HG02938 (cell line): ENCODE results near the gene SARDH.

Experiments used
- ATAC-seq: cut with Tn5 transposase; IDR thresholded peaks from one replicate; pipeline ENCODE4 v1.9.1; 2021; ENCODE audit warnings: mild to moderate bottlenecking, moderate library complexity; ENCODE audit not compliant: unreplicated experiment

SARDH gene

GRCh38 chr9:133735415-133735775 is 2.8 kb downstream of the SARDH start:
- ATAC-seq = no peak

GRCh38 chr9:133734590-133735414 is 3.4 kb downstream of the SARDH start:
- ATAC-seq = no peak

GRCh38 chr9:133733796-133734533 is 4.2 kb downstream of the SARDH start:
- ATAC-seq = no peak

DNA sequence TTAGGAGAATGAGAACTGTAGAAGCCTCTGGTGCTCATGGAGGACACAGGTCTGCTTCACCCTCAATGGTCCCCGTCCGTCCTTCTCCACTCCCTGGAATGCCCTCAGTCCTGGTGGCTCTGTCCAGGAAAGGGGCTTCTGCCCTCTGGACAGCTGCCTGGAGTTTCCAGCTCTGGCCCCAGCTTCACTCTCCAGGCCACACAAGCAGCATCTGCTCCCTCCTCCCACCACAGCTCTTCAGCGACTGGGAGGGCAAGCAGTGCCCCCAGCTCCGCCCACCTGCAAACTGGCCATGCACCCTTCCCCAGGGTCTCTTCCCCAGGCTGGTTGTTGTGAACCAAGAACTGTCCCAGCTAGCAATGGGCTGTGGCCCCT is 4.7 kb downstream of the SARDH start:
- ATAC-seq = no peak

DNA sequence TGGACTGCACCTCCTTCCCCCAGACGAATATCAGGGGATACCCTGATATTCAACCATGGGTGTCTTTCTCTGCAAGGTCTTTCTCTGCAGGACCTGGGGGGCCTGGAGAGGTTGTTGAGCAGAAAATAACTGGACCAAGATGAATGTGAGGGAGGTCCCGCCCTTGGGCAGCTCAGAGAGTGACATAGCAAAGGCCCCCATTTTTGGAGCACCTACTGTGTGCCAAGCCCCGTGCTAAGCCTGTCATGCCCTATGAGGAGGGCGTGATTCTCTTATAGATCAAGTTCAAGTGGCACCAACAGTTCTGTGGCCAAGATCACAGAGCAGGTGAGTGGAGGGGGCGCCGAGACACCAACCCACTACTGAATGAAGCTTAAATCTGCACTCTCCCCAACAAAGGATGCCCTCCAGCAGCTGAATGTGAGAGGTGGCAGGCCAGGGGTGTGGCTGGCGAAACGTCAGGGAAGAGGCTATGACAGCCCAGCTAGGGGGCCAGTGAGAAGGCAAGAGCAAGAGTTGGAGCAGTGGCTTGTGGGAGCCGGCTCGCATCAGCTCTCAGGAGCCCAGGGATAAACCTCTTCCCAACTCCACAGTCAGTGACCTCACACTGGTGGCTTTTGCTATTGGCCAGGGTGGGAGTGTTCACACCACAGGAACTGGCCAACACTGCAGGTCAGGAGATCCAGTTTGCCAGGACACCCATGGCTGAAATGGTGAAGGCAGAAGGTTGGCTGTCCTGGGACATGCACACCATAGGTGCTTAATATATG is 5.3 kb downstream of the SARDH start:
- ATAC-seq = no peak

GRCh38 chr9:133731876-133732638 is 6.1 kb downstream of the SARDH start:
- no peak for ATAC-seq

GRCh38 chr9:133730994-133731715 is 7.0 kb downstream of the SARDH start:
- no peak for ATAC-seq

GRCh38 chr9:133729617-133730281 is 8.4 kb downstream of the SARDH start:
- no peak for ATAC-seq

DNA sequence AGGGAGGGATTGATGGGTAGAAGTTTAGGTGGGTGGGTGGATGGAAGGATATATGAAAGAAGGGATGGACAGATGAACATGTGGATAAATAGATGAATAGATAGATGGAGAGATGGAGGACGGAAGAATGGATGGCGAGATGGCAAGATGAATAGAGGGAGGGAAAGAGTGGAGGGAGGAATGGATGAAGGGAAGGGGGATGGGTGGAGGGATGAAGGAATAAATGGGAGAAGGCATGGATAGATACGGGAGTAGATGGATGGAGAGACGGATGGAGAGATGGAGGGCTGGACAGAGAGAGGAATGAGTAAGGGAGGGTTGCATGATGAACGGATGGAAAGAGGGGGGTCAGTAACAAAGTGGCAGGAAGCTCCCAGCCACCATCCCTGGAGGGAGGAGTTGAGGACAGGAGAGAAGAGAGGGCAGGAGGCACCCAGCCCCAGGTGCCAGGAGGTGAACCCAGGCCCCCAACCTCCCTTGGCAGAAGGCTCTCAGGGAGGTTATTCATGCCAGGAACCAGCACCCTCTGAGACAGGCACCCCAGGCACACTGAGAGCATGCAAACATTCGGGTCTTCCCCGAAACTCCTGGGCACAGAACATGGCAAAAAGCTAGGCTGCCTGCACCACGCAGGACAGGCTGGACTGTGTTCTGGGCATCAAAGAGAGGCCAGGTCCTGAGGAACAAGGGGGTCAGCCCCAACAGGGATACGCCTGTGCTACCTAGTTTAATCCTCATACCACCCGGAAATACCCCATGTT is 9.1 kb downstream of the SARDH start:
- no peak for ATAC-seq

GRCh38 chr9:133727876-133728441 is 10.2 kb downstream of the SARDH start:
- no peak for ATAC-seq

GRCh38 chr9:133727277-133727875 is 10.8 kb downstream of the SARDH start:
- ATAC-seq = no peak

GRCh38 chr9:133726401-133727276 is 11.5 kb downstream of the SARDH start:
- ATAC-seq = no peak

- no peak for ATAC-seq
These were observed 12.3 kb downstream of the SARDH start for GRCh38 chr9:133725886-133726285.

DNA sequence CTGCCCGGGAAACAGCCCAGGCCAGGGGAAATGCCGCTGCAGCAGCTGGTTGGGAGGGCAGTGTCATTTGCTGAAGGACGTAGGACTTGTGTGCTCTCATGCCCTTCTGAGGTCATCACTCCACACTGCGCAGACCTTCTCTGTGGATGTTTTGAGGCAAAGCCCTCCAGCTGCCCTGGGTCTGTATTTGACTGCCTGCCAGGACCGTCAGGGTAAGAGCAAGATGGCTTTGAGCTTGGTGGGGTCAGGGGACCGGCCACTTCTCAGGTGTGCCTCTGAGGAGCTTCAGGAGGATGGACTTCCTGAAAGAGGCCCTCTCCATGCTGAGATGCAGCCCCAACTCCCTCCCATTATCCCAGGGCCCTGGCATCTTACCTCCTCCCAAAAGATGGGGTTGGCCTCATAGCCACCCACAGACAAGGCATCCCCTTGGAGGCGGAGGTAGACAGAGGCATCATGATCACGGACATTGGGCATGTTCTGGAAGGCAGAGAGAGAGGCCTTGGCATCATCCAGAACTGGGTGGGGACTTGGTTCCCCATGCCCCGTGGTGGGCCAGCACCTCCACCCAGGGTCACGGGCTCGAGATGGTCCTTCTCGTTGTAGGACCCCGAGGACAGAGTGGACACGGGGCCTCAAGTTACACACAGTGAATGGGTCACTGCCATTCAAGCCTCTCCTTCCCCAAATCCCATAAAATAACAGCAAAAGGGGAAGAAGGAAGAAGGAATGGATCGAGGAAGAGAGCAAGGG is 19.4 kb downstream of the SARDH start:
- ATAC-seq = no peak

DNA sequence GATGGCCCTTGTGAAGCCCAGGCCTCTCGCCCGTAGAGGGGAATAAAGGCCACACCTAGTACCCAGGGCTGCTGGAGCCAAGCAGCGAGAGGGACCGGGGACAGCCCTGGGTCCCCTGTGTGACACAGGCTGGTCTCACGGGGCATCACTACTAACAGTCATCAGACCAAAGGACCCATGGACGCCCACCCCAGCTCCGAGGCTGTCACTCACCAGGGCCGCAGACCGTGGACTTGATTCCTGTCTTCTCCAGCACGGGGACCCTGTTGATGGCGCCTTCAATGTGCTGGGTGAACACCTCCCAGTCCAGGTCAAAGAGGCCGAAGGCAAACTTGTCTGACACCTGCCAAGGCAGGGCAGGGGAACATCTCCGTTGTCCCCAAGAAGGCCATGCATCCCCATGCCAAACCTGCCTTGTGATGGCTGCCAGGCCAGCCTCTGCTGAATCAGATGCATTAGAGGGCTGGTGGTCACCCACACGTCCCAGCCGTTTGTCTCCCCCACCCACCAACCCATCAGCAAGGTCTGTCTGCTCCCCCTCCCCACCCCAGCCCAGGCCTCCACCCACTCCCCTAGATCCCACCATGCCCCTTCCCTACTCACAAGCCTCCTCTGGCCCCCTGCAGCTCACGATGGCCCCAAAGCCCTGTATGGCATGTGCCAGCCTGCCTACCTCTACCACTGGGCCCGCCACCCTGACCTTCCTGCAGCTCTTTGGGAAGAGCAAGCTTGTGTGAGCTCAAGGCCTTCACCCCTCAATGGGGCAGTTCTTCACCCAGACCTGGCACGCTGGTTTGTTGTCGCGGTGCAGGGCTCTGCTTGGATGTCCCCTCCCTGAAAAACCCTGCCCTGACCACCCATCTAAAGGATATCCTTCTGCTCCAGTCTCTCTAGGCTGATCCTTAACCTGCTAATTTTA is 20.8 kb downstream of the SARDH start:
- no peak for ATAC-seq
